BLaER1 treated with 17β-estradiol and CSF1 and Interleukin-3, amounts not matched to agents 10 nM and 100 nM (cell line): ENCODE measurements around the gene GNG7.
"Not testable (repeated sequence)": the region's sequence is repeated elsewhere in the genome, so short reads cannot be mapped to it uniquely, and the experiment has no call there.

Experiments used
- H3K27ac ChIP-seq, 11 experiments: shearing (Covaris generic); formaldehyde crosslinking; 2 replicates each; pipeline ENCODE4 v1.8.1; 2022
- H3K27me3 ChIP-seq, 11 experiments: shearing (Covaris generic); formaldehyde crosslinking; 2 replicates each; pipeline ENCODE4 v1.8.1; 2022
- H3K36me3 ChIP-seq, 11 experiments: shearing (Covaris generic); formaldehyde crosslinking; 2 replicates each; pipeline ENCODE4 v1.8.1; 2022
- H3K4me1 ChIP-seq, 10 experiments: shearing (Covaris generic); formaldehyde crosslinking; 2 replicates each; pipeline ENCODE4 v1.8.1; 2022
- H3K4me2 ChIP-seq, 11 experiments: shearing (Covaris generic); formaldehyde crosslinking; 2 replicates each; pipeline ENCODE4 v1.8.1; 2022
- H3K4me3 ChIP-seq, 10 experiments: shearing (Covaris generic); formaldehyde crosslinking; 2 replicates each; pipeline ENCODE4 v1.8.1; 2022
- H3K9ac ChIP-seq, 11 experiments: shearing (Covaris generic); formaldehyde crosslinking; 2 replicates each; pipeline ENCODE4 v1.8.1; 2022
- H3K9me3 ChIP-seq, 11 experiments: shearing (Covaris generic); formaldehyde crosslinking; replicated peaks in 1 of 11; 2 replicates each; pipeline ENCODE4 v1.8.1; 2022
- H4K20me1 ChIP-seq, 11 experiments: shearing (Covaris generic); formaldehyde crosslinking; 2 replicates each; pipeline ENCODE4 v1.8.1; 2022
- Cebpa-rat ChIP-seq, 11 experiments: shearing (Covaris generic); IDR thresholded peaks; 2 replicates each; pipeline ENCODE4 v1.8.1; 2022

The GNG7 gene

DNA sequence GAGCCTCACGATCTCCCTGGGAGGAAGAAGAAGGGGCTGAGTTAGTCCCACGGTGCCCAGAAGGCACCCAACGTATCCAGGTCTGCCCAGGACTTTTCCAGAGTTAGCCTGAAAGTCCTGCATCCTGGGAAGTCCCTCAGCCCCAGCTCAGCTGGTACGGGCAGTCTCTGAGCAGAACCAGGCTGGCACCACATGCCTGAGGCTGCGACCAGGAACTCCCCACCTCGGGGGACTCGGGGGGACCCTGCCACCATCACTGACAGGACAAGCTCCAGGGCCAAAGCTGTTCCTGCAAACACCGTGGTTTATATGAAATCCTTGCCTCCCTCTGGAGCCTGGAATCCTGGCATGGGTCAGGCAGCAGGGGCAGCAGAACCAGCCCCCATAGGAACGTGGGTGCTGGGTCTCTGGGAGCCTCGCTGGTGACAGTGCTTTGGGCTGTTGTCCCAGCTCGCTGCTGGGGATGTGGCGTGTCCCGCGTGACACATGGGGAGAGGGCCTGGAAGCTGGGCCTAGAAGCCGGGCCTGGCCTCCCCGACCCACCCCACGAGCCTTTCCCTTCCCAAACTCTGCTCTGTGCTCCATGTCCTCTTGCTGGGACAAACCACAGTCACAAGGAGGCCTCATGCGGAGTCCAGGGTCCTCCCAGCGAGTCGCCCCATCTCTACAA, 55.5 kb downstream of the GNG7 start:
- Histone ChIP-seq H3K4me1 (peaks cover 18 to 65% (median 57%) of the 10 kb centered on the region in 10 experiments), H3K27me3 (peaks cover 0 to 9% (median 0%) of the 10 kb centered on the region in 11 experiments; a peak in 1 of 22 replicates), H3K27ac (peak overlapping the region in 2 of 11 experiments; percentile 21 to 24; a peak in 4 of 22 replicates), H3K36me3 (peaks cover 0 to 27% (median 7%) of the 10 kb centered on the region in 11 experiments; a peak in 6 of 22 replicates), H3K4me3 (no peak overlapping the region), H3K9ac (peak overlapping the region in 4 of 11 experiments; percentile 14 to 42 (median 24); a peak in 5 of 22 replicates), H3K9me3 (no peaks in the 10 kb centered on the region), H4K20me1 (peaks cover 0 to 47% (median 19%) of the 10 kb centered on the region in 11 experiments; a peak in 16 of 22 replicates), H3K4me2 (peak overlapping the region in 7 of 11 experiments; percentile 0 to 91 (median 84); a peak in 10 of 22 replicates)
- TF ChIP-seq Cebpa-rat (IDR thresholded peaks at IDR 0.05): no peak

DNA sequence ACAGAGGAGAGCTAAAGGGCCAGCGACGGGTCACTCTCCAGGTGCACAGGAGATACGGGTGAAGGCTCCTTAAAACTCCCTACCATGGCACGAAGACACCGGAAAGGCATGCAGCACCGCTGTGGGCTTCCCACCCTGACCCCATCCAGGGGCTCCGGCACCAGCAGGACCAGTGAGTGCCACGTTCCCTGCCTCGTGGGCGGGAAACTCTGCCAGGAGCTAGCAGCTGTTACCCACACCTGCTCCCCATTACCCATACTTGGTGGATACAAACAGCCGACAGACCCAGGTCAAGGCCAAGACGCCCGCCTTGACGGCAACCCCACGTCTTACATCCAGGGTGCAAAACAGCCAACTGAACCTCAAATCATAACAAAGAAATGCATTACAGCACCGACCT, 56.7 kb downstream of the GNG7 start:
- no peaks in the 10 kb centered on the region for H3K9me3 ChIP-seq
- peak overlapping the region; percentile 79 to 91 (median 84) for H3K4me2 ChIP-seq
- no peak for TF ChIP-seq Cebpa-rat (IDR thresholded peaks at IDR 0.05)
- peaks cover 0 to 26% (median 7%) of the 10 kb centered on the region in 11 experiments; a peak in 8 of 22 replicates for H3K36me3 ChIP-seq
- H3K4me1 ChIP-seq: peaks cover 18 to 68% (median 61%) of the 10 kb centered on the region in 10 experiments
- H4K20me1 ChIP-seq: peaks cover 0 to 57% (median 29%) of the 10 kb centered on the region in 11 experiments; a peak in 16 of 22 replicates
- peak overlapping the region in 5 of 11 experiments; percentile 6 to 46 (median 29); a peak in 6 of 22 replicates for H3K27ac ChIP-seq
- peaks cover 0 to 9% (median 0%) of the 10 kb centered on the region in 11 experiments; a peak in 1 of 22 replicates for H3K27me3 ChIP-seq
- peak overlapping the region in 1 of 10 experiments; percentile 1; a peak in 1 of 20 replicates for H3K4me3 ChIP-seq
- H3K9ac ChIP-seq: peak overlapping the region in 9 of 11 experiments; percentile 16 to 51 (median 32); a peak in 12 of 22 replicates

DNA sequence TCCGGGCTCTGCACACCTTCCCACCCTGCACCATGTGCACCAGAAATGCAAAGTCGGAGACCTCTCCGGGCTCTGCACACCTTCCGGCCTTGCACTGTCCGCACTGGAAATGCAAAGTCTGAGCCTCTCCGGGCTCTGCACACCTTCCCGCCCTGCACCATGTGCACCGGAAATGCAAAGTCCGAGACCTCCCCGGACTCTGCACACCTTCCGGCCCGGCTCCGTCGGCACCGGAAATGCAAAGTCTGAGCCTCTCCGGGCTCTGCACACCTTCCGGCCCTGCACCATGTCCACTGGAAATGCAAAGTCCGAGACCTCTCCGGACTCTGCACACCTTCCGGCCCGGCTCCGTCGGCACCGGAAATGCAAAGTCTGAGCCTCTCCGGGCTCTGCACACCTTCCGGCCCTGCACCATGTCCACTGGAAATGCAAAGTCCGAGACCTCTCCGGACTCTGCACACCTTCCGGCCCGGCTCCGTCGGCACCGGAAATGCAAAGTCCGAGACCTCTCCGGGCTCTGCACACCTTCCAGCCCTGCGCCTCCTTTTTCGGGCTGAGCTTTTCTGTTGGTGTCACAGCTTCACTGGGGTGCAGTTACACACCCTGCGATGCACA, 59.3 kb downstream of the GNG7 start:
- peak overlapping the region in 8 of 11 experiments; percentile 55 to 83 (median 70); a peak in 13 of 22 replicates for H3K4me2 ChIP-seq

GRCh38 chr19:2641332-2641698, 61.2 kb downstream of the GNG7 start:
- Histone ChIP-seq H3K27ac (peak overlapping the region in 1 of 11 experiments; percentile 25; a peak in 1 of 22 replicates), H4K20me1 (peaks cover 0 to 68% (median 45%) of the 10 kb centered on the region in 11 experiments; a peak in 16 of 22 replicates), H3K4me1 (peaks cover 34 to 87% (median 75%) of the 10 kb centered on the region in 10 experiments), H3K27me3 (peaks cover 0 to 9% (median 0%) of the 10 kb centered on the region in 11 experiments; a peak in 1 of 22 replicates), H3K4me3 (no peak overlapping the region), H3K36me3 (peaks cover 0 to 21% (median 3%) of the 10 kb centered on the region in 11 experiments; a peak in 6 of 22 replicates), H3K9me3 (no peaks in the 10 kb centered on the region; a peak in 1 of 22 replicates), H3K4me2 (peak overlapping the region in 9 of 11 experiments; percentile 55 to 83 (median 69); a peak in 16 of 22 replicates), H3K9ac (peak overlapping the region in 2 of 11 experiments; percentile 12 to 63; a peak in 1 of 22 replicates)
- TF ChIP-seq Cebpa-rat (IDR thresholded peaks at IDR 0.05): no peak

More for the DNA sequence above, 59.3 kb downstream of the GNG7 start:
- H3K9ac ChIP-seq, H3K27me3 ChIP-seq, H3K4me3 ChIP-seq, H3K27ac ChIP-seq, H3K9me3 ChIP-seq: not testable (repeated sequence)
- peaks cover 0 to 64% (median 35%) of the 10 kb centered on the region in 11 experiments; a peak in 16 of 22 replicates for H4K20me1 ChIP-seq
- H3K36me3 ChIP-seq: peaks cover 0 to 21% (median 3%) of the 10 kb centered on the region in 11 experiments; a peak in 6 of 22 replicates
- H3K4me1 ChIP-seq: peaks cover 18 to 82% (median 69%) of the 10 kb centered on the region in 10 experiments

- no peaks in the 10 kb centered on the region; a peak in 1 of 22 replicates for H3K9me3 ChIP-seq
- peak overlapping the region in 9 of 11 experiments; percentile 55 to 83 (median 69); a peak in 13 of 22 replicates for H3K4me2 ChIP-seq
- peaks cover 0 to 72% (median 51%) of the 10 kb centered on the region in 11 experiments; a peak in 16 of 22 replicates for H4K20me1 ChIP-seq
- TF ChIP-seq Cebpa-rat (IDR thresholded peaks at IDR 0.05): no peak
- no peak overlapping the region for H3K4me3 ChIP-seq
- H3K36me3 ChIP-seq: peaks cover 0 to 21% (median 3%) of the 10 kb centered on the region in 11 experiments; a peak in 6 of 22 replicates
- H3K4me1 ChIP-seq: peaks cover 35 to 87% (median 75%) of the 10 kb centered on the region in 10 experiments
- peak overlapping the region in 1 of 11 experiments; percentile 12; a peak in 1 of 22 replicates for H3K9ac ChIP-seq
- peaks cover 0 to 3% (median 0%) of the 10 kb centered on the region in 11 experiments; a peak in 1 of 22 replicates for H3K27me3 ChIP-seq
- 0 out of 22 replicates have a peak overlapping the region, but pooled peaks of 1 of the 11 experiments have one; percentile 12 for H3K27ac ChIP-seq
Measured at GRCh38 chr19:2640563-2641331, 61.7 kb downstream of the GNG7 start.

GRCh38 chr19:2639999-2640398, 62.5 kb downstream of the GNG7 start:
- no peak overlapping the region for H3K9ac ChIP-seq
- TF ChIP-seq Cebpa-rat (IDR thresholded peaks at IDR 0.05): no peak
- peaks cover 0 to 21% (median 3%) of the 10 kb centered on the region in 11 experiments; a peak in 6 of 22 replicates for H3K36me3 ChIP-seq
- H3K4me2 ChIP-seq: no peak overlapping the region
- H3K27me3 ChIP-seq: no peaks in the 10 kb centered on the region
- no peak overlapping the region for H3K4me3 ChIP-seq
- H3K27ac ChIP-seq: no peak overlapping the region
- peaks cover 0 to 77% (median 59%) of the 10 kb centered on the region in 11 experiments; a peak in 16 of 22 replicates for H4K20me1 ChIP-seq
- no peaks in the 10 kb centered on the region; a peak in 1 of 22 replicates for H3K9me3 ChIP-seq
- peaks cover 35 to 87% (median 75%) of the 10 kb centered on the region in 10 experiments for H3K4me1 ChIP-seq

GRCh38 chr19:2638417-2638940, 64.0 kb downstream of the GNG7 start:
- Histone ChIP-seq H4K20me1 (peaks cover 0 to 83% (median 58%) of the 10 kb centered on the region in 11 experiments; a peak in 16 of 22 replicates), H3K4me2 (peak overlapping the region in 8 of 11 experiments; percentile 16 to 57 (median 42); a peak in 9 of 22 replicates), H3K27me3 (no peaks in the 10 kb centered on the region), H3K9ac (no peak overlapping the region), H3K4me1 (peaks cover 44 to 91% (median 81%) of the 10 kb centered on the region in 10 experiments), H3K9me3 (no peaks in the 10 kb centered on the region; a peak in 1 of 22 replicates), H3K4me3 (no peak overlapping the region), H3K27ac (no peak overlapping the region), H3K36me3 (peaks cover 0 to 14% (median 3%) of the 10 kb centered on the region in 11 experiments; a peak in 6 of 22 replicates)
- no peak for TF ChIP-seq Cebpa-rat (IDR thresholded peaks at IDR 0.05)
